Right forelimb (tissue), 1 donor: ENCODE results near the gene ZFR2.

Experiments used
- DNase-seq: peaks from one replicate; pipeline ENCODE4 v3.0.0-alpha.2; 2018

ZFR2 gene

GRCh38 chr19:3867971-3868769, 668 bp downstream of the ZFR2 start:
- no peak for DNase-seq

- DNase-seq, result no peak
Measured at GRCh38 chr19:3866910-3867638, 1.8 kb downstream of the ZFR2 start.

- no peak for DNase-seq
Measured at GRCh38 chr19:3863648-3864047, 5.2 kb downstream of the ZFR2 start.

- no peak for DNase-seq
Measured at GRCh38 chr19:3862826-3863500, 5.9 kb downstream of the ZFR2 start.

- no peak for DNase-seq
Measured at GRCh38 chr19:3860499-3860898, 8.3 kb downstream of the ZFR2 start.

- no peak for DNase-seq
Measured at GRCh38 chr19:3857449-3858003, 11.3 kb downstream of the ZFR2 start.

- DNase-seq, result no peak
Measured at GRCh38 chr19:3855320-3855719, 13.5 kb downstream of the ZFR2 start.

GRCh38 chr19:3852614-3853254, 16.1 kb downstream of the ZFR2 start:
- no peak for DNase-seq

GRCh38 chr19:3852177-3852511, 16.7 kb downstream of the ZFR2 start:
- no peak for DNase-seq

- DNase-seq, result no peak
Measured at GRCh38 chr19:3851254-3852176, 17.3 kb downstream of the ZFR2 start.

- no peak for DNase-seq
Measured at GRCh38 chr19:3850320-3850972, 18.4 kb downstream of the ZFR2 start.

- no peak for DNase-seq
Measured at GRCh38 chr19:3849787-3850186, 19.1 kb downstream of the ZFR2 start.

- no peak for DNase-seq
Measured at GRCh38 chr19:3849092-3849491, 19.7 kb downstream of the ZFR2 start.

- DNase-seq, result no peak
Measured at GRCh38 chr19:3844596-3844995, 24.2 kb downstream of the ZFR2 start.

GRCh38 chr19:3842948-3843347, 25.9 kb downstream of the ZFR2 start:
- DNase-seq, result no peak

GRCh38 chr19:3840804-3841203, 28.0 kb downstream of the ZFR2 start:
- DNase-seq, result no peak

- no peak for DNase-seq
Measured at GRCh38 chr19:3839941-3840340, 28.9 kb downstream of the ZFR2 start.

- no peak for DNase-seq
Measured at GRCh38 chr19:3838661-3839060, 30.2 kb downstream of the ZFR2 start.

- no peak for DNase-seq
Measured at GRCh38 chr19:3837922-3838321, 30.9 kb downstream of the ZFR2 start.

- DNase-seq, result no peak
Measured at GRCh38 chr19:3837332-3837731, 31.5 kb downstream of the ZFR2 start.

GRCh38 chr19:3836887-3837286, 32.0 kb downstream of the ZFR2 start:
- no peak for DNase-seq
